ENCODE data around the gene SEC14L1.

The SEC14L1 gene

GRCh38 chr17:77144227-77144626 lies 3.5 kb downstream of the SEC14L1 start:
- Histone ChIP-seq H3K27me3 (ENCODE audit: insufficient read depth, low read length) (no peaks in the 10 kb centered on the region), H3K79me2 (ENCODE audit: control insufficient read depth, insufficient read depth, low read length, poor library complexity) (peaks cover 10% of the 10 kb centered on the region), H3K23ac (ENCODE audit: low read length) (no peak overlapping the region), H2BK5ac (ENCODE audit: low read depth, low read length, poor library complexity) (no peak overlapping the region), H3K36me3 (ENCODE audit: control insufficient read depth in 1 of 2, insufficient read depth in 2 of 2, low read length in 2 of 2) (peaks cover 16 to 18% of the 10 kb centered on the region in 2 experiments), H3K27ac (ENCODE audit: low read depth, low read length) (no peak overlapping the region), H3K18ac (ENCODE audit: low read length) (no peak overlapping the region), H3K4me3 (ENCODE audit: low read depth, low read length) (no peak overlapping the region), H2BK120ac (ENCODE audit: insufficient read depth, low read length, poor library complexity) (no peak overlapping the region), H4K91ac (ENCODE audit: low read depth, low read length) (no peak overlapping the region), H3K9ac (ENCODE audit: low read length) (no peak overlapping the region), H3K9me3 (ENCODE audit: insufficient read depth, low read depth, low read length) (no peaks in the 10 kb centered on the region), H3K4me2 (ENCODE audit: low read length) (no peak overlapping the region), H2BK12ac (ENCODE audit: low read length) (no peak overlapping the region), H4K12ac (ENCODE audit: low read depth, low read length) (no peak overlapping the region), H4K8ac (ENCODE audit: low read depth, low read length) (no peak overlapping the region), H3K14ac (ENCODE audit: low read length) (no peak overlapping the region), H2AK5ac (ENCODE audit: low read length) (no peak overlapping the region), H3K4ac (ENCODE audit: low read depth, low read length) (no peak overlapping the region), H2AFZ (ENCODE audit: insufficient read depth, low read length, poor library complexity) (no peak overlapping the region), H3K4me1 (ENCODE audit: control insufficient read depth in 1 of 2, insufficient read depth in 2 of 2, low read length in 2 of 2) (peaks cover 12 to 21% of the 10 kb centered on the region in 2 experiments), H3K79me1 (ENCODE audit: low read length) (peaks cover 14% of the 10 kb centered on the region)
- no CpG with 5 or more reads among the region's 4 CpGs for WGBS (ENCODE audit: extremely low coverage, insufficient coverage, insufficient read length)
- DNase-seq, result no peak

GRCh38 chr17:77145224-77145611 lies 4.4 kb downstream of the SEC14L1 start:
- Histone ChIP-seq H2AK5ac (ENCODE audit: low read length) (no peak overlapping the region), H4K8ac (ENCODE audit: low read depth, low read length) (no peak overlapping the region), H2AFZ (ENCODE audit: insufficient read depth, low read length, poor library complexity) (no peak overlapping the region), H3K4me1 (ENCODE audit: control insufficient read depth in 1 of 2, insufficient read depth in 2 of 2, low read length in 2 of 2) (peaks cover 7 to 15% of the 10 kb centered on the region in 2 experiments), H3K79me2 (ENCODE audit: control insufficient read depth, insufficient read depth, low read length, poor library complexity) (peaks cover 9% of the 10 kb centered on the region), H3K9me3 (ENCODE audit: insufficient read depth, low read depth, low read length) (no peaks in the 10 kb centered on the region), H3K79me1 (ENCODE audit: low read length) (peaks cover 10% of the 10 kb centered on the region), H2BK120ac (ENCODE audit: insufficient read depth, low read length, poor library complexity) (no peak overlapping the region), H4K91ac (ENCODE audit: low read depth, low read length) (no peak overlapping the region), H3K27ac (ENCODE audit: low read depth, low read length) (peak overlapping the region; percentile 29), H3K18ac (ENCODE audit: low read length) (no peak overlapping the region), H3K27me3 (ENCODE audit: insufficient read depth, low read length) (no peaks in the 10 kb centered on the region), H3K36me3 (ENCODE audit: control insufficient read depth in 1 of 2, insufficient read depth in 2 of 2, low read length in 2 of 2) (peaks cover 18 to 21% of the 10 kb centered on the region in 2 experiments), H3K14ac (ENCODE audit: low read length) (no peak overlapping the region), H4K12ac (ENCODE audit: low read depth, low read length) (no peak overlapping the region), H3K4me3 (ENCODE audit: low read depth, low read length) (no peak overlapping the region), H2BK12ac (ENCODE audit: low read length) (no peak overlapping the region), H2BK5ac (ENCODE audit: low read depth, low read length, poor library complexity) (no peak overlapping the region), H3K4ac (ENCODE audit: low read depth, low read length) (no peak overlapping the region), H3K4me2 (ENCODE audit: low read length) (peak overlapping the region; percentile 30), H3K23ac (ENCODE audit: low read length) (no peak overlapping the region), H3K9ac (ENCODE audit: low read length) (no peak overlapping the region)
- 100% methylated on average over 1 of the region's 3 CpGs for WGBS (ENCODE audit: extremely low coverage, insufficient coverage, insufficient read length)
- no peak for DNase-seq

- peaks cover 7 to 15% of the 10 kb centered on the region in 2 experiments for H3K4me1 ChIP-seq (ENCODE audit: control insufficient read depth in 1 of 2, insufficient read depth in 2 of 2, low read length in 2 of 2)
- peaks cover 20 to 24% of the 10 kb centered on the region in 2 experiments for H3K36me3 ChIP-seq (ENCODE audit: control insufficient read depth in 1 of 2, insufficient read depth in 2 of 2, low read length in 2 of 2)
- H4K12ac ChIP-seq (ENCODE audit: low read depth, low read length), result no peak overlapping the region
- peaks cover 7% of the 10 kb centered on the region for H3K79me2 ChIP-seq (ENCODE audit: control insufficient read depth, insufficient read depth, low read length, poor library complexity)
- H3K23ac ChIP-seq (ENCODE audit: low read length), result no peak overlapping the region
- H3K4me3 ChIP-seq (ENCODE audit: low read depth, low read length), result no peak overlapping the region
- no peaks in the 10 kb centered on the region for H3K9me3 ChIP-seq (ENCODE audit: insufficient read depth, low read depth, low read length)
- H3K14ac ChIP-seq (ENCODE audit: low read length), result peak overlapping the region; percentile 42
- H2BK120ac ChIP-seq (ENCODE audit: insufficient read depth, low read length, poor library complexity), result no peak overlapping the region
- H4K8ac ChIP-seq (ENCODE audit: low read depth, low read length), result peak overlapping the region; percentile 50
- no peak overlapping the region for H4K91ac ChIP-seq (ENCODE audit: low read depth, low read length)
- peak overlapping the region; percentile 29 for H3K27ac ChIP-seq (ENCODE audit: low read depth, low read length)
- peak overlapping the region; percentile 39 for H2BK5ac ChIP-seq (ENCODE audit: low read depth, low read length, poor library complexity)
- H2BK12ac ChIP-seq (ENCODE audit: low read length), result no peak overlapping the region
- DNase-seq, result peak; percentile 75 to 78
- no CpG with 5 or more reads among the region's 8 CpGs for WGBS (ENCODE audit: extremely low coverage, insufficient coverage, insufficient read length)
- H3K4ac ChIP-seq (ENCODE audit: low read depth, low read length), result peak overlapping the region; percentile 6
- H3K18ac ChIP-seq (ENCODE audit: low read length), result peak overlapping the region; percentile 55
- H3K4me2 ChIP-seq (ENCODE audit: low read length), result peak overlapping the region; percentile 30
- H2AK5ac ChIP-seq (ENCODE audit: low read length), result no peak overlapping the region
- no peak overlapping the region for H3K9ac ChIP-seq (ENCODE audit: low read length)
- H3K79me1 ChIP-seq (ENCODE audit: low read length), result peaks cover 9% of the 10 kb centered on the region
- no peaks in the 10 kb centered on the region for H3K27me3 ChIP-seq (ENCODE audit: insufficient read depth, low read length)
- no peak overlapping the region for H2AFZ ChIP-seq (ENCODE audit: insufficient read depth, low read length, poor library complexity)
Observed at GRCh38 chr17:77145612-77146245, 5.0 kb downstream of the SEC14L1 start.

GRCh38 chr17:77146246-77146632 lies 5.5 kb downstream of the SEC14L1 start:
- no peak overlapping the region for H3K4me2 ChIP-seq (ENCODE audit: low read length)
- H3K23ac ChIP-seq (ENCODE audit: low read length), result no peak overlapping the region
- H2AFZ ChIP-seq (ENCODE audit: insufficient read depth, low read length, poor library complexity), result no peak overlapping the region
- peak overlapping the region; percentile 42 for H3K14ac ChIP-seq (ENCODE audit: low read length)
- H4K91ac ChIP-seq (ENCODE audit: low read depth, low read length), result no peak overlapping the region
- H3K9ac ChIP-seq (ENCODE audit: low read length), result no peak overlapping the region
- H2AK5ac ChIP-seq (ENCODE audit: low read length), result no peak overlapping the region
- H2BK5ac ChIP-seq (ENCODE audit: low read depth, low read length, poor library complexity), result peak overlapping the region; percentile 39
- peak overlapping the region; percentile 6 for H3K4ac ChIP-seq (ENCODE audit: low read depth, low read length)
- peak overlapping the region; percentile 55 for H3K18ac ChIP-seq (ENCODE audit: low read length)
- H2BK120ac ChIP-seq (ENCODE audit: insufficient read depth, low read length, poor library complexity), result no peak overlapping the region
- no peak overlapping the region for H4K12ac ChIP-seq (ENCODE audit: low read depth, low read length)
- H3K27me3 ChIP-seq (ENCODE audit: insufficient read depth, low read length), result no peaks in the 10 kb centered on the region
- no peak overlapping the region for H3K4me3 ChIP-seq (ENCODE audit: low read depth, low read length)
- no peak overlapping the region for H2BK12ac ChIP-seq (ENCODE audit: low read length)
- no peak for DNase-seq
- H3K79me1 ChIP-seq (ENCODE audit: low read length), result peaks cover 5% of the 10 kb centered on the region
- H3K27ac ChIP-seq (ENCODE audit: low read depth, low read length), result peak overlapping the region; percentile 29
- peak overlapping the region; percentile 50 for H4K8ac ChIP-seq (ENCODE audit: low read depth, low read length)
- peaks cover 20 to 24% of the 10 kb centered on the region in 2 experiments for H3K36me3 ChIP-seq (ENCODE audit: control insufficient read depth in 1 of 2, insufficient read depth in 2 of 2, low read length in 2 of 2)
- peaks cover 5% of the 10 kb centered on the region for H3K79me2 ChIP-seq (ENCODE audit: control insufficient read depth, insufficient read depth, low read length, poor library complexity)
- no peaks in the 10 kb centered on the region for H3K9me3 ChIP-seq (ENCODE audit: insufficient read depth, low read depth, low read length)
- H3K4me1 ChIP-seq (ENCODE audit: control insufficient read depth in 1 of 2, insufficient read depth in 2 of 2, low read length in 2 of 2), result peaks cover 7 to 15% of the 10 kb centered on the region in 2 experiments
- no CpG with 5 or more reads among the region's 5 CpGs for WGBS (ENCODE audit: extremely low coverage, insufficient coverage, insufficient read length)

Measured in trophoblast cell (in vitro differentiated cells and primary cell).